Central memory CD8-positive, alpha-beta T cell (primary cell): ENCODE results near the gene RBM47.

Experiments used
- ATAC-seq: fragments of 150-1000 bp; cut with Tn5 transposase; replicated peaks from 2 replicates; pipeline ENCODE4 v1.10.0; 2022; ENCODE audit warnings: mild to moderate bottlenecking, moderate FRiP score, moderate number of reproducible peaks; ENCODE audit not compliant: poor library complexity, severe bottlenecking; ENCODE audit errors: extremely low read depth
- DNase-seq, 2 donors: peaks; one replicate each; pipeline ENCODE4 v3.0.0; 2021; ENCODE audit warnings: low spot score in 2 of 2
- H3K27ac Mint-ChIP-seq: one replicate; pipeline ENCODE4 v1.8.0; 2022; ENCODE audit warnings: low read depth, mild to moderate bottlenecking, moderate library complexity, mixed read lengths
- H3K27me3 Mint-ChIP-seq: one replicate; pipeline ENCODE4 v1.8.0; 2022; ENCODE audit warnings: mixed read lengths
- H3K36me3 Mint-ChIP-seq: one replicate; pipeline ENCODE4 v1.8.0; 2022; ENCODE audit warnings: mild to moderate bottlenecking, moderate library complexity, mixed read lengths; ENCODE audit not compliant: insufficient read depth
- H3K4me1 Mint-ChIP-seq: one replicate; pipeline ENCODE4 v1.8.0; 2022; ENCODE audit warnings: mixed read lengths
- H3K4me3 Mint-ChIP-seq: one replicate; pipeline ENCODE4 v1.8.0; 2022; ENCODE audit warnings: mild to moderate bottlenecking, moderate library complexity, mixed read lengths
- H3K9me3 Mint-ChIP-seq: one replicate; pipeline ENCODE4 v1.8.0; 2022; ENCODE audit warnings: mixed read lengths

RBM47 gene

GRCh38 chr4:40388239-40388638 lies 241.4 kb downstream of the RBM47 start:
- Mint-ChIP-seq H3K4me3 (no peak overlapping the region), H3K9me3 (no peaks in the 10 kb centered on the region), H3K4me1 (no peaks in the 10 kb centered on the region), H3K27me3 (no peaks in the 10 kb centered on the region), H3K36me3 (no peaks in the 10 kb centered on the region), H3K27ac (no peak overlapping the region)
- no peak for DNase-seq
- no peak for ATAC-seq

DNA sequence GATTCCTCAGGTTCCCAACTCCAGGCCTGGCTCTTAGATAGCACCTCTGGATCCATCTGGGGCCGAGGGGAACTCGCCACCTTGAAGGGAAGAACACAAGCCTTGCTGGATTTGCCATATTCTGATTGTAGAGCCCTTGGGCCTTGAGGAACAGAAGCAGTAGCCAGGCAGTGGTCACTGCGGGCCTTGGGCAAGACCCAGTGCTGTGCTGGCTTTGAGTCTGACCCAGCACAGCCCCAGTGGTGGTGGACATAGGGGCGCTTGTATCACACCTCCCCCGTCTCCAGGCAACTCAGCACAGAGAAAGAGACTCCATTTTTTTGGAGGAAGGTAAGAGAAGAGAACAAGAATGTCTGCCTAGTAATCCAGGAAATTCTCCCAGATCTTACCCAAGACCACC lies 249.0 kb downstream of the RBM47 start:
- Mint-ChIP-seq H3K36me3 (no peaks in the 10 kb centered on the region), H3K4me1 (no peaks in the 10 kb centered on the region), H3K27me3 (peaks cover 12% of the 10 kb centered on the region)

DNA sequence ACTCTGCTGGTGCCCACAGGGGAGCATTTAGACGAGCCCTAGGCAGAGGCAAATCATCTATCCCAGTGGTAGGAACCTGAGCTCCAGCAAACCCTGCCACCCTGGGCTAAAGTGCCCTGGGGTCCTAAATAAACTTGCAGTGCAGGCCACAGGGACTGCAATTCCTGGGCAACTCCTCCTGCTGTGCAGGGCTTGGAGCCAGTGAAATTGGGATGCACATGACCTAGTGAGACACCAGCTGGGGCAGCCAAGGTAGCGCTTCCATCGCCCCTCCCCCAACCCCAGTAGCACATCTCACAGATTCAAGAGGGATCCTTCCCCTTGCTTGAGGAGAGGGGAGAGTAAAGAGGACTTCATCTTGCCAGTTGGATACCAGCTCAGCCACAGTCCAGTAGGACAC lies 250.4 kb downstream of the RBM47 start:
- peaks cover 12% of the 10 kb centered on the region for H3K27me3 Mint-ChIP-seq
- ATAC-seq (no peak), DNase-seq (no peak)
- no peak overlapping the region for H3K27ac Mint-ChIP-seq
- H3K9me3 Mint-ChIP-seq, result no peaks in the 10 kb centered on the region
- no peak overlapping the region for H3K4me3 Mint-ChIP-seq
- H3K36me3 Mint-ChIP-seq, result no peaks in the 10 kb centered on the region
- no peaks in the 10 kb centered on the region for H3K4me1 Mint-ChIP-seq

More for the DNA sequence above, 249.0 kb downstream of the RBM47 start:
- no peak for DNase-seq
- Mint-ChIP-seq H3K4me3 (no peak overlapping the region), H3K27ac (no peak overlapping the region), H3K9me3 (no peaks in the 10 kb centered on the region)
- ATAC-seq, result no peak

DNA sequence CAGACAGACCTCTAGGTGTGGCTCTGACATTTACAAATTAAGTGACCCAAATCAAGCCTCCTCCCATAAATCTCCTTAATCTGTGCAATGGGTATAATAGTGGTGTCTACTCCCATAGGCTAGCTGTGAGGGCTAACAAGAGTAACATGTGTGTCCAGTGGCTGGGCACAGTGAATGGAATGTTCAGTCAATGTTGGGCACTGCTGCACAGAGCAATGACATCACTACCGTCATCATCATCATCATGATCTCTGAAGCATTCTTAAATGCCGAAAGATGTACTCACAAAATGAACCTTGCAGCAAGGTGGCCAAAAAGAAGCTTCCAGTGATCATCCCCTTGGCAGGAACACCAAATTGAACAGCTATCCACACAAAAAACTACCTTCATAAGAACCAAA lies 251.0 kb downstream of the RBM47 start:
- Mint-ChIP-seq H3K4me3 (no peak overlapping the region), H3K4me1 (no peaks in the 10 kb centered on the region), H3K27me3 (peaks cover 12% of the 10 kb centered on the region), H3K36me3 (no peaks in the 10 kb centered on the region), H3K9me3 (no peaks in the 10 kb centered on the region), H3K27ac (no peak overlapping the region)
- ATAC-seq, result no peak
- no peak for DNase-seq

DNA sequence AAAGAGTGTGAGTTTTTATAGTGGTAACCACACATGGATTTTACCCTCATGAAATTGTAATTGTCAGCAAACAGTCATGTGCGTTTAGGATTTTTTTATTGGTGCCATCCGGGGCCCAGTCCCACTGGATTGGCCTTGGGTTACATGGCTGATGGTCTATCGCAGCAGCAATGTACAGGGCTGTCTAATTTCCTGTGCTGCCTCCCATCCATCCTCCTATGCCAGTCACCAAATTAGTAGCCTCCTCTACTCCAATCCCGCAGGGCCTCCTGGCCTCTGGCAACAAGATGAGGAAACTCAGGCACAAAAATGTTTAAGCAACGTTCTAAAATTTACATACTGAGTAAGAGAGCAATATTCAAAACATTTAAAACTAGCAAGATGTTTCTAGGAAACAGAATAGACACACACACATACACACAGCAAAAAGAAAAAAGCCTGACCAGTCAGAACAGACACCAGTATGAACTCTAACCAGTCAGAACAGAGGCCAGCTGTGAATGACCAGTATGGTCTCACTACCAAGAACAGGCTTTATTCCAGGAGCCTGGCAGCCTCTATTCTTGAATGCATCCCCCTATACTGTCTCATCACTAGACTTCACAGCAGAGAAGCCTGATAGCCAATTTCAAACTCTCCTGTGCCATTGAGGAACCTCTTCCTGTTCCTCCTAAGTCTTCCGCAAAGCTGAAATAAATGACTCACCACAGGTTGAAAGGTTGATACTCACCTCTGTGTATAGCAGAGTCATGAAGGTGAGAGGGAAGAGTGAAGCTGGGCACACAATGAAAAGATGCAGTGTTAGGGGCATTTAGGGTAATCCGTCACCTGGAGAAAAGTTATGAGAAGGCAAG lies 251.9 kb downstream of the RBM47 start:
- H3K36me3 Mint-ChIP-seq, result no peaks in the 10 kb centered on the region
- H3K9me3 Mint-ChIP-seq, result no peaks in the 10 kb centered on the region
- H3K4me1 Mint-ChIP-seq, result no peaks in the 10 kb centered on the region
- DNase-seq (no peak), ATAC-seq (no peak)
- no peak overlapping the region for H3K4me3 Mint-ChIP-seq
- H3K27ac Mint-ChIP-seq, result no peak overlapping the region
- peaks cover 12% of the 10 kb centered on the region for H3K27me3 Mint-ChIP-seq

DNA sequence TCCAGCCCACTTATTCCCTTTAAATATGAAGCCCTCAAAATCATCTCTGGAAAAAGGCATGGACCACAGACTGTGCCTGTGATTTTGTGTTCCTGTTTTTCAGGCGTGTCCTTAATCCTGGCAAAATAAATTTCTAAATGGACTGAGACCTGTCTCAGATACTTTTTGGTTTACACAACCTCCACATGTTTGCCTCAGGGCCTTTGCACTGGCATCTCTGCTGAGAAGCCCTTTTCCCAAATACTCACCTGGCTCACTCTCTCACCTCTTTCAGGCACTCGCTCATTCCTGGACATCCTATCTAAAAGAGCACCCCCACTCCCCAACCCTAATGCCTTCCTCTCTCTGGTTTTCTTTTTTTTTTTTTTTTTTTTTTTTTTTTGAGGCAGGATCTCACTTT lies 254.0 kb downstream of the RBM47 start:
- Mint-ChIP-seq H3K36me3 (no peaks in the 10 kb centered on the region), H3K9me3 (no peaks in the 10 kb centered on the region), H3K27me3 (peaks cover under 1% of the 10 kb centered on the region), H3K27ac (no peak overlapping the region), H3K4me1 (no peaks in the 10 kb centered on the region), H3K4me3 (no peak overlapping the region)
- DNase-seq, result no peak
- no peak for ATAC-seq

DNA sequence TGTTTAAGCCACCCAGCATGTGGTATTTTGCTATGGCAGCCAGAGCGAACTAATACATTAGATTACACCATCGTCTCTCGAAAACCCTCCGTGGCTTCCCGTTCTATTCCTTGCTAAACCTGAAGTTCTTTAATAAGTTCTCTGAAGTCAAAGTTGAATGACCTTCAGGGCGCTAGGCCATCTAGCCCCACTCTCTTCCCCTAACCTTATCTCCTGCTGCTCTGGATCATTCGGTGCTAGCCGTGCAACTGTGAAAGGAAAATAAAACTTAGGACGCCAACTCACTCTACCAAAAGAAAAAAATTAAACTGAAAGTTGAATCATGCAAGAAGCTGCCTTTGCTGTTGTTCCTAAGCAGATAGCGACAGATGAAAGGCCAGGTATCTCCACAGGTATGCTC lies 254.6 kb downstream of the RBM47 start:
- H3K27ac Mint-ChIP-seq, result no peak overlapping the region
- no peak for DNase-seq
- H3K36me3 Mint-ChIP-seq, result no peaks in the 10 kb centered on the region
- no peaks in the 10 kb centered on the region for H3K9me3 Mint-ChIP-seq
- H3K4me1 Mint-ChIP-seq, result no peaks in the 10 kb centered on the region
- H3K4me3 Mint-ChIP-seq, result no peak overlapping the region
- no peaks in the 10 kb centered on the region for H3K27me3 Mint-ChIP-seq
- no peak for ATAC-seq

GRCh38 chr4:40373636-40374035 lies 256.0 kb downstream of the RBM47 start:
- Mint-ChIP-seq H3K9me3 (no peaks in the 10 kb centered on the region), H3K4me1 (no peaks in the 10 kb centered on the region), H3K27ac (no peak overlapping the region), H3K27me3 (no peaks in the 10 kb centered on the region), H3K4me3 (no peak overlapping the region), H3K36me3 (no peaks in the 10 kb centered on the region)
- DNase-seq (no peak), ATAC-seq (no peak)
